GM18858 (cell line): Measurements from ENCODE around the gene NONO.
"Not testable (repeated sequence)": the region's sequence is repeated elsewhere in the genome, so short reads cannot be mapped to it uniquely, and the experiment has no call there.

Experiments
- ATAC-seq: cut with Tn5 transposase; IDR thresholded peaks from one replicate; pipeline ENCODE4 v1.9.1; 2021; ENCODE audit not compliant: unreplicated experiment

Gene NONO

GRCh38 chrX:71283403-71284143 lies at the start of gene NONO:
NONO (plus strand) TSS chrX:71283635; CDS start chrX:71290638, 7,003 bp downstream.
- ATAC-seq, result peak; percentile 83

GRCh38 chrX:71235482-71235881 lies 48.0 kb upstream of the NONO start:
- no peak for ATAC-seq

GRCh38 chrX:71236836-71237235 lies 46.6 kb upstream of the NONO start:
- ATAC-seq, result no peak

- ATAC-seq, result no peak
Measured at GRCh38 chrX:71239781-71240180, 43.7 kb upstream of the NONO start.

- ATAC-seq, result no peak
Measured at GRCh38 chrX:71241301-71241700, 42.1 kb upstream of the NONO start.

- no peak for ATAC-seq
Measured at GRCh38 chrX:71244359-71245128, 38.9 kb upstream of the NONO start.

- ATAC-seq, result no peak
Measured at GRCh38 chrX:71245159-71245558, 38.3 kb upstream of the NONO start.

- no peak for ATAC-seq
Measured at GRCh38 chrX:71250841-71251240, 32.6 kb upstream of the NONO start.

- no peak for ATAC-seq
Measured at GRCh38 chrX:71251466-71251973, 31.9 kb upstream of the NONO start.

GRCh38 chrX:71252221-71252620 lies 31.2 kb upstream of the NONO start:
- no peak for ATAC-seq

- ATAC-seq, result no peak
Measured at GRCh38 chrX:71253253-71254091, 30.0 kb upstream of the NONO start.

- ATAC-seq, result peak; percentile 79
Measured at GRCh38 chrX:71254092-71254963, 29.1 kb upstream of the NONO start, which contains the start of gene ZMYM3. ZMYM3 (minus strand) TSS chrX:71254140; CDS start chrX:71253255, 885 bp downstream.

GRCh38 chrX:71256051-71256450 lies 27.4 kb upstream of the NONO start:
- ATAC-seq, result no peak

GRCh38 chrX:71256856-71257255 lies 26.6 kb upstream of the NONO start:
- no peak for ATAC-seq

- ATAC-seq, result not testable (repeated sequence)
Measured at GRCh38 chrX:71268624-71269023, 14.8 kb upstream of the NONO start.

GRCh38 chrX:71269801-71270395 lies 13.5 kb upstream of the NONO start:
- no peak for ATAC-seq

- not testable (repeated sequence) for ATAC-seq
Measured at GRCh38 chrX:71272313-71272712, 11.1 kb upstream of the NONO start.

- not testable (repeated sequence) for ATAC-seq
Measured at GRCh38 chrX:71281300-71281699, 2.1 kb upstream of the NONO start.

- ATAC-seq, result peak; percentile 20
Measured at GRCh38 chrX:71282514-71283402, 677 bp upstream of the NONO start.
